Spleen (tissue), 11 donors: ENCODE results near the gene LGALS16. TPM values are rescaled to one million over a fixed set of nuclear protein-coding genes. Genes with fewer than 3 reads are reported as not detected.

ENCODE experiments used
- DNase-seq: peaks from one replicate; pipeline ENCODE4 v3.0.0-alpha.2; 2020
- H3K27ac ChIP-seq, 8 donors: fragments of 200-600 bp; sonication (generic) in 7 of 8; 1 replicate in 4 of 8; 2 replicates in 4 of 8; pipeline versions ENCODE4 v1.5.0 to v1.8.0; 2016 to 2021; ENCODE audit warnings: inconsistent platforms in 4 of 8, mild to moderate bottlenecking in 4 of 8, moderate library complexity in 1 of 8
- H3K27me3 ChIP-seq, 7 donors: fragments of 200-600 bp; sonication (generic) in 6 of 7; replicated peaks in 1 of 7; 1 replicate in 4 of 7; 2 replicates in 3 of 7; pipeline versions ENCODE4 v1.5.0 to v1.8.0; 2016 to 2021; ENCODE audit warnings: inconsistent platforms in 3 of 7, mild to moderate bottlenecking in 1 of 7
- H3K36me3 ChIP-seq, 6 donors: fragments of 200-600 bp; sonication (generic) in 5 of 6; 1 replicate in 4 of 6; 2 replicates in 2 of 6; pipeline versions ENCODE4 v1.5.0 to v1.8.0; 2016 to 2021; ENCODE audit warnings: inconsistent platforms in 2 of 6
- H3K4me1 ChIP-seq, 6 donors: fragments of 200-600 bp; sonication (generic) in 5 of 6; 1 replicate in 3 of 6; 2 replicates in 3 of 6; pipeline versions ENCODE4 v1.5.0 to v1.8.0; 2016 to 2021; ENCODE audit warnings: inconsistent platforms in 3 of 6
- H3K4me3 ChIP-seq, 8 donors: fragments of 200-600 bp; sonication (generic) in 7 of 8; 1 replicate in 4 of 8; 2 replicates in 4 of 8; pipeline versions ENCODE4 v1.5.0 to v1.8.0; 2016 to 2021; ENCODE audit warnings: inconsistent platforms in 4 of 8, mild to moderate bottlenecking in 4 of 8, moderate library complexity in 2 of 8
- H3K9me3 ChIP-seq, 8 donors: fragments of 200-600 bp; sonication (generic) in 7 of 8; 1 replicate in 4 of 8; 2 replicates in 4 of 8; pipeline versions ENCODE4 v1.5.0 to v1.8.0; 2016 to 2021; ENCODE audit warnings: inconsistent platforms in 4 of 8
- POLR2A ChIP-seq, 3 donors: fragments of 450-650 bp; IDR thresholded peaks; one replicate each; pipeline ENCODE4 v1.5.1; 2017; ENCODE audit warnings: antibody characterized with exemption in 3 of 3, mild to moderate bottlenecking in 1 of 3
- POLR2AphosphoS5 ChIP-seq, 3 donors: sonication (generic); formaldehyde crosslinking; IDR thresholded peaks; one replicate each; pipeline ENCODE4 v1.5.1; 2017; ENCODE audit warnings: antibody characterized with exemption in 3 of 3
- WGBS, 5 donors: extraction: QIAGEN DNeasy Blood & Tissue Kit in 3 of 5; methylation state at CpG; one replicate each; pipeline versions ENCODE4 v1.1.5 to v1.1.7; 2013 to 2018; 5-methylcytosine and 5-hydroxymethylcytosine counted together
- intact Hi-C: fragments of 100-400 bp; cut with DNase I; formaldehyde crosslinking; loops from one replicate; pipeline ENCODE4 v1.15.0; 2023; ENCODE audit warnings: low total_unique reads
- polyA plus RNA-seq, 3 donors: library from polyadenylated mRNA; stranded (reverse); fragments of 200-250 nt; gene quantifications; one replicate each; pipeline ENCODE4 v1.2.1, GENCODE V29; 2013
- total RNA-seq, 7 donors: library from RNA; depleted of rRNA in 3 of 7; stranded (reverse); fragments of >200 nt in 3 of 7; fragmentation: NEBNext Ultra II Directional in 4 of 7; extraction: Animal tissue kit (Norgen Biotek cat#: 25700) in 4 of 7; gene quantifications; one replicate each; pipeline versions ENCODE4 v1.1.0 to v1.2.1, GENCODE V29; 2016 to 2021
- TF ChIP-seq, protein P1 (sequence below), 11 experiments: fragments of 200-600 bp in 7 of 11; fragments of 450-650 bp in 4 of 11; sonication (generic) in 4 of 11; IDR thresholded peaks in 8 of 11; conservative IDR thresholded peaks in 3 of 11; 1 replicate in 7 of 11; 2 replicates in 4 of 11; pipeline versions ENCODE4 v1.4.0 to v1.8.0; 2016 to 2021; ENCODE audit warnings: antibody characterized with exemption in 11 of 11, inconsistent platforms in 4 of 11, mild to moderate bottlenecking in 1 of 11
- donor health status: healthy with polysubstance abuse.
- donor health status: DM: no; HTN: no; CAD: no; lungs with moderate emphysema.
- donor health status: DM: no; HTN: no; CAD: no.
- donor health status: Bipolar disorder and iron deficiency.
- donor health status: healthy.
- donor health status: DM: no; HTN: no; CAD: no.
- donor health status: DM: yes; HTN: yes; CAD: no.

Gene LGALS16
- total and polyA plus RNA-seq, 10 donors, result not detected

DNA sequence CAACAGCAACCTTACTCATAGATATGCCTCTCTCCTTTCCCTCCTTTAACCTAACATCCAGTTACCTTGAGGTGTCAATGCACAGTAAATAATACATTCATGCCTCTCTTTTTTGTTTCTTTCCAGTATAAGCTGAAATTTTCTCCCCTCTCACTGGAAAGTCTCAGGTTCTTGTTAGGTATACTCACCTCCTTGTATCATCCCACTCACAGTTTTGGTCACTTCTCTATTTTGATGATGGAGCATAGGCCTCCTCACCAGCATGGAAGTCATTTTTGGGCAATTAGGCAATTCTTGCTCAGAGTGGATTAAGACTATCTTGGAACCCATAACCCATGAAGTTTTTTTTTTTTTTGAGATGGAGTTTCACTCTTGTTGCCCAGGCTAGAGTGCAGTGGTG lies 42.8 kb downstream of the LGALS16 start:
- TF ChIP-seq POLR2A (IDR thresholded peaks at IDR 0.05) (no peak), POLR2AphosphoS5 (IDR thresholded peaks at IDR 0.05) (no peak)
- TF ChIP-seq, protein P1, sequence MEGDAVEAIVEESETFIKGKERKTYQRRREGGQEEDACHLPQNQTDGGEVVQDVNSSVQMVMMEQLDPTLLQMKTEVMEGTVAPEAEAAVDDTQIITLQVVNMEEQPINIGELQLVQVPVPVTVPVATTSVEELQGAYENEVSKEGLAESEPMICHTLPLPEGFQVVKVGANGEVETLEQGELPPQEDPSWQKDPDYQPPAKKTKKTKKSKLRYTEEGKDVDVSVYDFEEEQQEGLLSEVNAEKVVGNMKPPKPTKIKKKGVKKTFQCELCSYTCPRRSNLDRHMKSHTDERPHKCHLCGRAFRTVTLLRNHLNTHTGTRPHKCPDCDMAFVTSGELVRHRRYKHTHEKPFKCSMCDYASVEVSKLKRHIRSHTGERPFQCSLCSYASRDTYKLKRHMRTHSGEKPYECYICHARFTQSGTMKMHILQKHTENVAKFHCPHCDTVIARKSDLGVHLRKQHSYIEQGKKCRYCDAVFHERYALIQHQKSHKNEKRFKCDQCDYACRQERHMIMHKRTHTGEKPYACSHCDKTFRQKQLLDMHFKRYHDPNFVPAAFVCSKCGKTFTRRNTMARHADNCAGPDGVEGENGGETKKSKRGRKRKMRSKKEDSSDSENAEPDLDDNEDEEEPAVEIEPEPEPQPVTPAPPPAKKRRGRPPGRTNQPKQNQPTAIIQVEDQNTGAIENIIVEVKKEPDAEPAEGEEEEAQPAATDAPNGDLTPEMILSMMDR (IDR thresholded peaks at IDR 0.05 in 8 of 11, conservative IDR thresholded peaks at IDR 0.05 in 3 of 11), result no peak
- H3K27me3 ChIP-seq, result peaks cover 0 to 74% (median 5%) of the 10 kb centered on the region in 7 donors
- no peaks in the 10 kb centered on the region for H3K4me1 ChIP-seq
- H3K9me3 ChIP-seq, result no peaks in the 10 kb centered on the region
- intact Hi-C loops, result no loop called here
- H3K4me3 ChIP-seq, result no peak overlapping the region
- no peak overlapping the region for H3K27ac ChIP-seq
- no peak for DNase-seq
- H3K36me3 ChIP-seq, result no peaks in the 10 kb centered on the region

DNA sequence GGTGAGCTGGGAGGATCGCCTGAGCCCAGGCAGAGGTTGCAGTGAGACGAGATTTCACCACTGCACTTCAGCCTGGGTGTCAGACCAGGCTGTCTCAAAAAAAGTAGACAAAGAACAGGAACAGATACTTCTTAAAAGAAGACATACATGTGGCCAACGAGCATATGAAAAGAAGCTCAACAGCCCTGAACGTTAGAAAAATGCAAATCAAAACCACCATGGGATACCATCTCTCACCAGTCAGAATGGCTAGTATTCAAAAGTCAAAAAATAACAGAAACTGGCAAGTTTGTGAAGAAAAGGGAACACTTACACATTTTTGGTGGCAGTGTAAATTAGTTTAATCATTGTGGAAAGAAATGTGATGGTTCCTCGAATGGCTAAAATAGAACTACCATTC lies 45.6 kb downstream of the LGALS16 start:
- H3K4me1 ChIP-seq, result peaks cover 0 to 4% (median 0%) of the 10 kb centered on the region in 6 donors
- no peak overlapping the region for H3K4me3 ChIP-seq
- no peaks in the 10 kb centered on the region for H3K9me3 ChIP-seq
- 59 to 66% (median 64%) methylated on average over 5 of the region's 5 CpGs for WGBS, 5 donors
- TF ChIP-seq, protein P1 (IDR thresholded peaks at IDR 0.05 in 8 of 11, conservative IDR thresholded peaks at IDR 0.05 in 3 of 11), result no peak
- TF ChIP-seq POLR2A (IDR thresholded peaks at IDR 0.05) (no peak), POLR2AphosphoS5 (IDR thresholded peaks at IDR 0.05) (no peak)
- H3K36me3 ChIP-seq, result no peaks in the 10 kb centered on the region
- no peak overlapping the region for H3K27ac ChIP-seq
- DNase-seq, result no peak
- H3K27me3 ChIP-seq, result peaks cover 0 to 53% (median 5%) of the 10 kb centered on the region in 7 donors
- intact Hi-C loops, result no loop called here

DNA sequence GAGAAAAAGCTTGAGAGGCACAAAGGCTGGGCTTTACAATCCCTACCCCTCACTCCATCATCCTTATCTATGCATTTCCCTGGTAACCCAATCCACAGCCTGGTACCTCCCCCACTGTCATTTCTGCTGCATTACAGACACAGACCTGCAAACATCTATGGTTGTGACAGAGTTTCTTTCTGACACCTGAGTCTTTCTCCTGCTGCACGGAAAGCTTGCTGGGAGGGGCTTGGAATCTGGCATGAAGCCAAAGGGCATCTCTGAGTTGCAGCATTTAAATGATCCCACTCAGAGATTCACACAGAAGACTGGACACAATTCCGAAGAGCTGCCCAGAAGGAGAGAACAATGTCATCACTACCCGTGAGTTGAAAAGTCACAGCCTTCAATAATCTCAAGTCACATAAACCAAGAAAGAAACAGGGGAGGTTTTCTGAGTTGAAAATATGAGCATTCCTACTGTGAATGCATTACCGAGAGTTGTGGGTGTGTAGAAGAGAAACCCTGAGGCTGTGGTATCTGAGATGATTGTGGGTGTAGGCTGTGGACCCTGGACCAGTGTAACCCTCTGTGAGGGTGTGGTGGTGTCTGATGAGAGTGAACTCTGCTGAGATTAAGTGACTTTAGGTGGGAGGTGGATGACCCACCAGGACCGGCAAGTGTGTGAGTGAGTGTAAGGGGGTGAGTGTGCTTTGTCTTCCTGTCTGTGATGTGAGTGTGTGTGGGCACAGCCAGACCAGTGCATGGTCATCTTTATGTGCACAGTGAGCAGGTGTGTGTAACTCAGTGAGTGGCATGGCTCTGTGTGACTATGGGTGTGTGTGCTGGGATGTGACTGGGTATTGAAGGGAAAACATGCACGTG lies 48.7 kb downstream of the LGALS16 start, which contains the start of gene LGALS14:
LGALS14 (plus strand) TSS at position 301 of the 864 bp plus-strand sequence; CDS start at position 349, 48 bp downstream.
- H3K4me3 ChIP-seq, result no peak within 1 kb of the TSS
- H3K9me3 ChIP-seq, result no peaks in the 10 kb centered on the region
- intact Hi-C loops, result no loop called here
- 51 to 62% (median 61%) methylated on average over 6 of the region's 6 CpGs for WGBS, 5 donors
- H3K36me3 ChIP-seq, result no peaks in the 10 kb centered on the region
- TF ChIP-seq POLR2AphosphoS5 (IDR thresholded peaks at IDR 0.05), result no peak
- TF ChIP-seq, protein P1 (IDR thresholded peaks at IDR 0.05 in 8 of 11, conservative IDR thresholded peaks at IDR 0.05 in 3 of 11), result no peak
- TF ChIP-seq POLR2A (IDR thresholded peaks at IDR 0.05), result no peak
- DNase-seq, result no peak
- peaks cover 0 to 35% (median 3%) of the 10 kb centered on the region in 7 donors for H3K27me3 ChIP-seq
- peaks cover 0 to 4% (median 0%) of the 10 kb centered on the region in 6 donors for H3K4me1 ChIP-seq
- no peak within 1 kb of the TSS for H3K27ac ChIP-seq

DNA sequence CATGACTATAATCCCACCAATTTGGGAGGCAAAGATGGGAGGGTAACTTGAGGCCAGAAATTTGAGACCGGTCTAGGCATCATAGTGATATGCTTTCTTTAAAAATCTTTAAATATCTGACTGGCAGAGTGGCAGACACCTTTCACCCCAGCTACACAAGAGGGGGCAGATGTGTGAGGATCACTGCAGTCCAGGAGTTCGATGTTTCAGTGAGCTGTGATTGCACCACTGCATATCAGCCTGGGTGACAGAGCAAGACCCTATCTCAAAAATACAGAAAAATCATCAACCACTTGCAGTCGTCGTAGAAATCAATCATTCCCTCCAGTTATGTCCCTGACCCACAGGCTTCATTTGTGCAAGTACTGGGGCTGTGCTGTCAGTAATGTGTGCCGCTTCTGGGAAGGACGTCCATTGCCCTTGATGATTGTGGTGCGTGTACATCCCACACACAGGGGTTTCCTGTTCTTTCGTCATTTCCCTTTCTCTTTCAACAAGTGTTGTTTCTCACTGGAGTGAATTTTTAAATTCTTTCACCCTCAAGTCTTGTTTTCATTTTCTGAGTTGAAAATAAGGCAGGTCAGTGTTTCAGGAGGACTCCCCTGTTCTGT lies 50.0 kb downstream of the LGALS16 start:
- TF ChIP-seq POLR2A (IDR thresholded peaks at IDR 0.05) (no peak), POLR2AphosphoS5 (IDR thresholded peaks at IDR 0.05) (no peak)
- TF ChIP-seq, protein P1 (IDR thresholded peaks at IDR 0.05 in 8 of 11, conservative IDR thresholded peaks at IDR 0.05 in 3 of 11), result no peak
- H3K36me3 ChIP-seq, result no peaks in the 10 kb centered on the region
- H3K4me1 ChIP-seq, result peaks cover 0 to 4% (median 0%) of the 10 kb centered on the region in 6 donors
- H3K4me3 ChIP-seq, result no peak overlapping the region
- peak overlapping the region in 1 of 8 donors; percentile 9 for H3K27ac ChIP-seq
- no peaks in the 10 kb centered on the region for H3K9me3 ChIP-seq
- intact Hi-C loops, result no loop called here
- no peak for DNase-seq
- H3K27me3 ChIP-seq, result peaks cover 0 to 24% (median 3%) of the 10 kb centered on the region in 7 donors
- 40 to 47% (median 45%) methylated on average over 8 of the region's 8 CpGs for WGBS, 5 donors
